Right hindlimb (tissue), 1 donor: ENCODE results near the gene SWSAP1.
A peak's percentile ranks its signal among the peaks of the same experiment; 100 is the strongest.

Experiments
- DNase-seq: peaks from one replicate; pipeline ENCODE4 v3.0.0-alpha.2; 2018

SWSAP1 gene

DNA sequence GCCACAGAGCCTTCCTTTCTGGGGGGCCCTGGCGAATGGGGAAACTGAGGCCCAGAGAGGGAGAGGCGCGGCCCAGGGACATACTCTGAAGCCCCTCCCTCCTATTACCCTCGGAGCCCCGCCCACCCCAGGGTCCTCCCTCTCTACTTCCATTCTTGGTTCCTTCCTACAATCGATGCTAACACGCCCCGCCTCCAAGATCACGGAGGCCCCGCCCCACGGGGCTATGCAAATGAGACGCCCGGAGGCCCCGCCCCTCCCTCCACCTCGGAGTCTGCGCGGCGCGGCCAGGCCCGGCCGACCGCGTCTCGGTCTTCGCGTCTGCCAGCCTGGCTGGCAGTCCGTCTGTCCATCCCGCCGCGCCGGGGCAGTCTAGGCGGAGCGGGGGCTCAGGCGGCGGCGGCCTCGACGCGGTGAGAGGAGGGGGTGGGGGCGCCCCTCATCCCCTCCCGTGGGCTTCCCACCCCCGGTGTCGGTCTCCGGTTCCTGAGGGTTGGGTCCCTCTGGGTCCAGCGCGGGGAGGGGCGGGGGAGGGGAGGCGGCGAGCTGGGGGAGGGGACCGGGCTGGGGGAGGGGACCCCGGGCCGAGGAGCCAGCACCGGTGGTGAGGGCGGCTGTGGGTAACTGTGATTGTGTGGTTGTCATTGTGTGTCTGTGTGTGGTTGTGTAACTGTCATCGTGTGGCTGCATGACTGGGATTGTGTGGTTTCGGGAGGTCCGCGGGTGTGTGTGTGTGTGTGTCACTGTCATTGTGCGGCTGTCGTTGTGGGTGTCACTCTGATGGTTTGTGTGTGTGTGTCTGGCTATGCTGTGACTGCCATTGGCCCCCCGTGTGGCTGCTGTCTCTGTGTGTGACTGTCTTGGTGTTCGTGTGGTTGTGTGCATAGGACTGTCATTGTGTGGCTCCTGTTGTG, 19.0 kb upstream of the SWSAP1 start, which contains the start of gene PLPPR2:
Gene PLPPR2 (plus strand): TSS at position 273 of the 914 bp plus-strand sequence. CDS start 2,242 bp downstream, outside the sequence.
- peak; percentile 93 for DNase-seq

DNA sequence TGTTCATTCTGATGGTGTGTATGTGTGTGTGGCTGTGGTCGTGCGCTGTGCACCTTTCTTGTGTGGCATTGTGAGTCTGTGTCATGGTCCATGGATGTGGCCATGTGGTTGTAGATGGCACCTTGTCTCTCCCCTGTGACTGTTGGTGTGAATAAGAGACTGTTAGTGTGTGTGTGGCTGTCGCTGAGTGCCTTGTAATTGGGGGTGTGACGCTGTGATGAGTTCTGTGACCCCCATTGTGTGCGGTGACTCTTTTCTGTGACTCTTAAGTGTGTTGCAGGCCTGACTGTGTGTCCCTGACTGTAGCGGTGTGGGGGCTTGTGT, 18.4 kb upstream of the SWSAP1 start:
- DNase-seq = no peak

DNA sequence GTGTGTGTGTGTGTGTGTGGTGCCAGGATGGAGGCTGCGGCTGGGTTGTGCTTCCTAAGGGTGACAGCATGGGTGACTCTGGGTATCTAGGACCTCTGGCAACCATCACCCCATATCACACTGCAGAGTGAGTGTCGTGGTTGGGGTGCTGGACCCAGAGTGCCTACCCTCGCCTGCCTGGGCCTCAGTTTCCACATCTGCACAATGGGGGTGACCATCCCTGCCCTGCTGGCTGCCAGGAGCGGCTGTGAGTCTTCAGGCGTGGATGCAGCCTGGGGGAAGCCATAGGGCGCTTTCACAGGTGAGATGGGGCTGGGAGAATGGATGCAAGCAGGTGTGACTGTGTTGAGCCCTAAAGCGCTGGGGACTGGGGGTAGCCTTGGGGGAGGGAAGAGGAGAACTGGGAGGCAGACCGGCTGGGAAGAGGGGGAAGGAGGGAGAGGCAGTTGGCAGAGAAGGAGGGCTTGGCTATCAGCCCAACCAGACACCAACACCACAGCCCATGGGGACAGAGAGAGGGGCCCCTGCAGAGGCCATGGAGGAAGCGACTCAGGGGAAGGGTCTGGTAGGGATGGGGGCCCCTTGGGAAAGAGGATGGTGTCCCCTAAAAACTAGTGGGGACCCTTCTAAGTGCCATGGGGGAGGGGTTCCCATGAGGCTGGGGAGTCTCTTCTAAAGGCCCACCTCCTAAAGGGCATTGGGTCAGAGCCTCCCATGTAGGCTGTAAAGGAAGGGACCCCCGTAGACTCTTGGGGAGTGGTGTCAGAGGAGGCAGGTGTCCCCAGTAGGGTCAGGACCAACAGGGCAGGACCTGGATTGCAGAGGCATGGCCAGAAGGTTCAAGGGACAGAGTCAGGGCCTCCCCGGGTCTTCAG, 17.6 kb upstream of the SWSAP1 start:
- peak; percentile 19 for DNase-seq

DNA sequence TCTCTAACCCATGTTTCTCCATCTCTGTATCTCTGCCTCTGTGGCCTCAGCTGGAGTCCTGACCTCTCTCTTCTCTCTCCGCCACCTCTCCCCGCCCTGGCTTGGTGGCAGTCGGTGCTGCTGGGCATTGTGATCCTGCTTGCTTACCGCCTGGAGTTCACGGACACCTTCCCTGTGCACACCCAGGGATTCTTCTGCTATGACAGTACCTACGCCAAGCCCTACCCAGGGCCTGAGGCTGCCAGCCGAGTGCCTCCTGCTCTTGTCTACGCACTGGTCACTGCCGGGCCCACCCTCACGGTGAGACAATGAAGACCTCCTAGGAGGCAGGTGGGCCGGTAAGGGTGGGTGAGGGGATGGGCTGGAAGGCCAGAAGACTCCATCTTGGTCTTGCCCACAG, 15.0 kb upstream of the SWSAP1 start:
- DNase-seq = no peak

DNA sequence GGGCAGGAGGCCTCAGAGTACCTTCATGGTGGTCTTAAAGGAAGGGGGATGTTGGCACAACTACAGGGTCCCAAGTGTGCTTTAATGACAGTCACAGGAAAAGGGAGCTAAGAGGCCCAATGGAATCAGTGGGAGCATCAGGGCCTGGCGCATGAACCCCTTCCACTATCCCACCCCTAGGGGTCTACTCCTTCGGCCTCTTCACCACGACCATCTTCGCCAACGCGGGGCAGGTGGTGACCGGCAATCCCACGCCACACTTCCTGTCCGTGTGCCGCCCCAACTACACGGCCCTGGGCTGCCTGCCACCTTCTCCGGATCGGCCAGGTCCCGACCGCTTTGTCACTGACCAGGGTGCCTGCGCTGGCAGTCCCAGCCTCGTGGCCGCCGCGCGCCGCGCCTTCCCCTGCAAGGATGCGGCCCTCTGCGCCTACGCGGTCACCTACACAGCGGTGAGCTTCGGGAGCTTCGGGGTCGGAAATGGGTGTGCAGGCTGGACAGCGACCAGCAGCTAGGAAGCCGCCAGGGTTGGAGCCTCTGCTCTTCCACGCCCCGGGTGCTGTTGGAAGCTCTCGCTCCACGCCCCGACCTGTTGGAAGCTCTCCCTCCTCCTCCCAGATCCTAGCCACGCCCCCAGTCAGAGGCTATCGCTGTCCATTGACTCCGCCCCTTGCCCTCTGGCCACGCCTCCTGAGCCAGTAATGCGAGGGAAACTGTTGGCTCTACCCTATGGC, 13.3 kb upstream of the SWSAP1 start:
- DNase-seq = peak; percentile 48

DNA sequence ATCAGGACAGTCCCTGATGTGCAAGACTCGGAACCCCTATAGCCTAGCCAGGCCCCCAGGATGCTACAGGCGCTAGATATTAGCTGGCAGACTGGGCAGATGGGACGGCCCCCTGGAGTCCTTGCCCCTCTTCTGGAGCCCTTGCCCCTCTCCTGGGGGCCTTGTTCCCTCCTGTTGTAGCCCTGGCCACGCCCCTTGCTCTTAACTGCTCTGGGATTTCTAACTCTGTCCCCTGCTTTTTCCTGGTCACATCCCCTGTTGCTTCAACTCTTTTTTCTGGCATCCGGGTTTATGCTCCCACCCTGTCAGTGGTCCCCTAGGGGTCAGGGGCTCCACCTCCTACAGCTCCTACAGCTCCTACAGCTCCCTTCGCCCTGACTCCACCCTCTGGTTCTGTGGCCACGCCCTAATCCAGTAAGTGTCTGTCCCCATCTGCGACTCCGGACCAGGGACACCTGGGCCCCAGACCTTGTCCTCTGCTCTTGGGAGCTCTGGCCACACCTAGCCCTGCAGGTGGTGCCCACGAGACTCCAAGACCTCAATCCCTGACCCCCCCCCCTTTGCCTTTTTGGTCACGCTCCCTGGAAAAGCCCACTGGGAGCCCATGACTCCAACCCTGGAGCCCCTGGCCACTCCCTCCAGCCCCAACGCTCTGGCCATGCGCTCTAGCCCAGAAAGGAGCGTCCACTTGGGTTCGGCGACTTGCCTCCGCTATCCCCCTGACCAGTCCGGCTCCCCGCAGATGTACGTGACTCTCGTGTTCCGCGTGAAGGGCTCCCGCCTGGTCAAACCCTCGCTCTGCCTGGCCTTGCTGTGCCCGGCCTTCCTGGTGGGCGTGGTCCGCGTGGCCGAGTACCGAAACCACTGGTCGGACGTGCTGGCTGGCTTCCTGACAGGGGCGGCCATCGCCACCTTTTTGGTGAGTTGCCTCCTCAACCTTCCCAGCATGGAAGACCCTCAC, 12.4 kb upstream of the SWSAP1 start:
- DNase-seq = no peak

DNA sequence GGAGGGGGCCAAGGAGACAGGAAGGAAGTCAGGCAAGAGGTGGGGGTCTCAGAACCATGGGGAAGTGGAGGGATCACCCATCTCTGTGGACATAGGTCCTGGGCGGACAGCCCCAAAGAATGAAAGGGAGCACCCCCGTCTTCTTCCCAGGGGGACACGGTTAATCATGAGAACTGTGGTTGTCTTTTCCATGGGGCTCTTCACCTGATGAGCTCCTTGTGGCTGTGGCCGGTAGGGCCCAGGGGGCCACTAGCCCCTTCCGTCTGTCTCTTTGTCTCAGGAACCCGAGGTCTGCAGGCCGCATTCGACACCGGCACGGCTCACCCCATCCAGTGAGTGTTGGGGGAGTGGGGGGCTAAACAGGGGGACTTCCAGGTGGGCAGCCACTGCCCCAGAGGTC, 10.6 kb upstream of the SWSAP1 start:
- DNase-seq = no peak

DNA sequence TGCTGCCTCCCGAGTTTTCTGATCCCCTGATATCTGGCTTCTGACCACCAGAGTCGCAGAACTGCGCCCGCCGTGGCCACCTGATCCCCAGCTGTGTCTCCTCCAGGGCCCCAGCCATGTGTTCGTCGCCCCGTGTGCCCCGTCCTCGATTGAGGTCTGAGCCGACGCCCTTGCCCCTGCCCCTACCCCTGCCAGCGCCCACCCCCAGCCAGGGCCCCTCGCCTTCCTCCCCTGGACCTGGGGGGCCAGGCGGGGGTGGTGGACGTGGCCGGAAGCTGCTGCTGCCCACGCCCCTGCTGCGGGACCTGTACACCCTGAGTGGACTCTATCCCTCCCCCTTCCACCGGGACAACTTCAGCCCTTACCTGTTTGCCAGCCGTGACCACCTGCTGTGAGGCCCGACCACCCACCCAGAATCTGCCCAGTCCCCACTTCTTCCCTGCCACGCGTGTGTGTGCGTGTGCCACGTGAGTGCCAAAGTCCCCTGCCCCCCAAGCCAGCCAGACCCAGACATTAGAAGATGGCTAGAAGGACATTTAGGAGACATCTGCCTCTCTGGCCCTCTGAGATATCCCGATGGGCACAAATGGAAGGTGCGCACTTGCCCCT, 10.1 kb upstream of the SWSAP1 start:
- no peak for DNase-seq

DNA sequence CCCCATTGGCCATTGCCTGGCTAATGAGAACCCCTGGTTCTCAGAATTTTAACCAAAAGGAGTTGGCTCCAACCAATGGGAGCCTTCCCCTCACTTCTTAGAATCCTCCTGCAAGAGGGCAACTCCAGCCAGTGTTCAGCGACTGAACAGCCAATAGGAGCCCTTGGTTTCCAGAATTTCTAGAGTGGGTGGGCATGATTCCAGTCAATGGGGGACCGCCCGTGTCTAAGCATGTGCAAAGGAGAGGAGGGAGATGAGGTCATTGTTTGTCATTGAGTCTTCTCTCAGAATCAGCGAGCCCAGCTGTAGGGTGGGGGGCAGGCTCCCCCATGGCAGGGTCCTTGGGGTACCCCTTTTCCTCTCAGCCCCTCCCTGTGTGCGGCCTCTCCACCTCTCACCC, 9.5 kb upstream of the SWSAP1 start:
- DNase-seq = no peak

DNA sequence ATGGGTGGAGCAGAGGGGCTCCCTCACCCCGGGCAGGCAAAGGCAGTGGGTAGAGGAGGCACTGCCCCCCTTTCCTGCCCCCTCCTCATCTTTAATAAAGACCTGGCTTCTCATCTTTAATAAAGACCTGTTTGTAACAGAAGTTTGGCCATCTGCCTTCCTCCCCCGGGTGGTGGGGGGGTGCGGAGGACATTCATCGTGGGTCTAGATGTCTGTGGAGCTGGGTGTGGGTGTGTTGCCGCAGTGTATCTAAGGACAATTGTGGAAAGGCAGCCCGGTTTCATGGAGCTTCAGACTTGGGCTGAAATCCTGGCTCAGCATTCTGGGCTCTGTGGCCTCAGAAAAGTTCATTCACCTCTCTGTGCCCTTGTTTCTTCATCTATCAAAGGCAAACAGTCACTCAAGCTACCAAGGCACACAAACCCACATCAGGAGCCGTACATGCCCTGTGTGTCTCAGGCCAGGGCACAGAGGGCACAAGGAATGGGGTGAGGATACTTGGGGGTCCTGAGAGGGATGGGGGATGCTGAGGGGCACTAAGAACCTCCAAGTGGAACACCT, 8.8 kb upstream of the SWSAP1 start:
- DNase-seq = no peak

DNA sequence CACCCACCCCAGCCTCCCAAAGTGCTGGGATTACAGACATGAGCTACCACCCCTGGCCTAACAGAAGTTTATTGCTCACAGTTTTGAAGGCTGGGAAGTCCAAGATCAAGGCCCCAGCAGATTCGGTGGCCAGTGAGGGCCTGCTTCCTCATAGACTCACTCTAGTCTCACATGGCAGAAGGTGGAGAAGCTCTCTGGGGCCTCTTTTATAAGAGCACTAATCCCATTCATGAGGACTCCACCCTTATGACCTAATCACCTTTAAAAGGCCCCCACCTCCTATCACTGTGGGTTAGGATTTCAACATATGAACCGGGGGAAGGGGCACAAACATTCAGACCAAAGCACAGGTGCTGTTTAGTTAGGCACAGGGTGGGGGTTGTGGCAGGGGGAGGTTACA, 6.9 kb upstream of the SWSAP1 start:
- DNase-seq = no peak

DNA sequence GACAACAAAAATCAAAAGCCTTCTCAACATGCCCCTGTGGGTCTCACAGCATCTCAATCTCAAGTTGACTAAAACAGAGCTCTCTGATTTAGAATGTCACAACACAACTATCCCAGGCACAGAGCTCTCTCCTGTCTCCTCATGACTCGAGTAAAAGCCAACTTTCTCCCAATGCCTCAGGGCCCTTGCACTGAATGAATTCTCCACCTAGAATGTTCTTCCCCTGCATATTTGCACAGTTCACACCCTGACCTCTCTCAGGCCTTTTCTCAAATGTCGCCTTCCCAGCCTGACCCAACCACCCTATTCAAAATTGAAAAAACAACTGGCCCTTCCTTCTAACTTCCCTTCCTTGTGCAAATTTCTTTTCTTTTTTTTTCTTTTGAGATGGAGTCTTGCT, 3.7 kb upstream of the SWSAP1 start:
- no peak for DNase-seq

DNA sequence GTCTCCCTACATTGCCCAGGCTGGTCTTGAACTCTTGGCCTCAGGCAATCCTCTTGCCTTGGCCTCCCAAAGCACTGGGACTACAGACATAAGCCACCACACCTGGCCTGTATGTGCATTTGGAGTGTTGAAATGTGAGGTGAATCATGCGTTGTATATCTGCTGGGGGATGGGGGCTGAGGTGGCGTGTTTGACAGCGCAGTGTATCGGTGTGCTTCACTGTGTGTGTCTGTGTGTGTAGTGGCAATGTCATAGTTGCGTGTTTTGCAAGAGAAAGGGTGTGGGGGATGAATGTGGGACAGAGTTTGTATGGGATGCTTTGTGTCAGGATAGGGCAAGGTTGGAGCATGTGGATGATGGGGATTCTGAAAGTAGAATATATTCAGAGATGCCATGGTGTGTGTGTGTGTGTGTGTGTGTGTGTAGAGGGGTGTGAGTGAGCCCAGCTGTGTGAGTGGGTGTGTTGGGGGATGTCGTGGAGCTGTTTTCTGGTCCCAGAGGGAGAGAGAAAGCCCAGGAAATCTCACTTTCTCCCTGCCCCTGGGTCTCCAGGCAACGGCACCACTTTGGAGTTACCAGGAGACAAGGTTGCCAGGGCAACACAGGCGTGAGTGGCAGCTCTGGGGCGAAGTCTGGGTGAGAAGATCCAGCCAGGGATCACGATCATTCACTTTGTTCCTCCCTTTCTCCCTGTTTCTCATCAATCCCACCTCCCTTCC, 1.1 kb upstream of the SWSAP1 start:
- no peak for DNase-seq

DNA sequence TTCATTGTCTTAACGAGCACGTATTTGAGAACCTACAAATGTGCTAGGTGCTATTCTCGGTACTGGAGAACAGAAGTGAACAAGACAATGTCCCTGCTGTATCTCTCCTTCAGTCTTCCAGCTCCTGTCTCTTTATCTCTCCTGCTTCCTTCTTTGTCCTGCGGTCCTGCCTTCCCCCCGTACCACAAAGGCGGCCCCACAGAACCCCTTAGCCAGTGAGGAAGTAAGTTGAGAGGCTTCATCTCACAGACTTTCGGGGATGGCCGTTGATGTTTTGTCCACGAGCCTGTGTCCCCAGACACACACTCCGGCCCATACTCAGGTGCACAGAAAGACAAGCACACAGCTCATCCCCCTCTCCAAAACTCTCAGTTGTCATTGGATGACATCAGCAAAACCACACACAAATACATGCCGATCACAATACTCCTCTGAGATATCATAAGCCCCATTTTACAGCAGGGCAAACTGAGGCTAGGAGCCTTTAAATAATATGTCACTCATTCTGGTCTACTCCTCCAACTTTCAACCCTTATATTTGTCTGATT, 507 bp upstream of the SWSAP1 start:
- no peak for DNase-seq

DNA sequence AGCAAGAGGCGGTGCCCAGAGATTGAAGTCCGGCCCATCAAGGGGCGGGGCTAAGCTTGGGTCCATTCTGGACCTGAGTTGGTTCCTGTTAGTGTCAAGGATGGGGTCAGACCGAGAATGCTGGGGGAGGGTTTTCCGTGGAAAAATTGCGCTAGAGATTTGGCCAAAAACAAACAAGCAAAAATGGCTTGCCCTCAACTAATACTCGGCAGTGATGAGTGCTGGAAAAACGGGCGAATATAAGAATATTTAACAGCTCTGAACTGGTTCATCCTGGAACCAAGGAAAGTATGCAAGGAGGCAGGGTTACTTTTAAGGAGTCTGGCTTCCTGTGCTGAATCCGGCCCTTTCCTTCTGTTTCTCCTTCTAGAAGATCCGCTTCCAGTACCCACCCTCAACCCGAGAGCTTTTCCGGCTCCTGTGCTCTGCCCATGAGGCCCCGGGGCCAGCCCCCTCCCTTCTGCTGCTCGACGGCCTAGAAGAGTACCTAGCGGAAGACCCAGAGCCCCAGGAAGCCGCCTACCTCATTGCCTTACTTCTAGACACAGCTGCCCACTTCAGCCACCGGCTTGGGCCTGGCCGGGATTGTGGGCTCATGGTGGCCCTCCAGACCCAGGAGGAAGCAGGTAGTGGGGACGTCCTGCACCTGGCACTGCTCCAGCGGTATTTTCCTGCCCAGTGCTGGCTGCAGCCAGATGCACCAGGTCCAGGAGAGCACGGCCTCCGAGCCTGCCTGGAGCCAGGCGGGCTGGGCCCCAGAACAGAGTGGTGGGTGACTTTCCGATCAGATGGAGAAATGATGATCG, 880 bp downstream of the SWSAP1 start:
- peak; percentile 60 for DNase-seq

DNA sequence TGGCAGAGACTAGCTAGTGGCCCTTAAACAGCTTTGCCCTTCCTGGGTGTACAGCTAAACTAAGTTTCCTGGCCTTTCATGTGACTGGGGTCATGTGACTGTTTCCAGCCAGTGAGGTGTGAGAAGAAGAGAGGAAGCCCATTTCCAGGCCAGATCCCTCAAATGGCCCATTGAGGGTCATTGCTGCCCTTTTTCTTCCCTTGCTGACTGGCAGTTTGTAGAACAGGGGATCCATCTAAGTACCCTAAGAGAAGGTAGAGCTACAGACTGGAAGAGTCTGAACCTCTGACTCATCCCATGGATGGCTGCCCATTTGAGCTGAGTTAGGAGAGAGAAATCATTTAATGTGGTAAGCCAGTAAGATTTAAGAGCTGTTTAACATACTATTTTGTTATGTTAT, 2.8 kb downstream of the SWSAP1 start:
- no peak for DNase-seq

DNA sequence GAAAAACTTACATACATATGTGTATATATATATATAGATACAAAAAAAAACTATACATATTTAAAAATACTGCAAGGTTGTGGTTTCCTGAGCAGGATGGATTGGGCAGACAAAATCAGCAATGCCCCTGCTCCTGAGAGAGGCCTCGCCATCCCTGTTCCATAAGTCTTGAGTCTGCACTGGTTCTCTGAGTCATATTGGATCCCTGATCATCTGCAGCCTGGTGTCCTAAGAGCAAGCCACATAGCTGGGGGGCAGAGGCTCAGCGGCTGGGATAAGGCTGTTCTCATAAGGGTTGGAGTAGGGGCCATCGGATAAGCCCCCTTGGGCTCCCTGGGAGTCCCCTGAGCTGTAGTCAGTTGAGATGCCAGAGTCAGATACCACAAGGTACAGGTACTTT, 3.3 kb downstream of the SWSAP1 start:
- no peak for DNase-seq

DNA sequence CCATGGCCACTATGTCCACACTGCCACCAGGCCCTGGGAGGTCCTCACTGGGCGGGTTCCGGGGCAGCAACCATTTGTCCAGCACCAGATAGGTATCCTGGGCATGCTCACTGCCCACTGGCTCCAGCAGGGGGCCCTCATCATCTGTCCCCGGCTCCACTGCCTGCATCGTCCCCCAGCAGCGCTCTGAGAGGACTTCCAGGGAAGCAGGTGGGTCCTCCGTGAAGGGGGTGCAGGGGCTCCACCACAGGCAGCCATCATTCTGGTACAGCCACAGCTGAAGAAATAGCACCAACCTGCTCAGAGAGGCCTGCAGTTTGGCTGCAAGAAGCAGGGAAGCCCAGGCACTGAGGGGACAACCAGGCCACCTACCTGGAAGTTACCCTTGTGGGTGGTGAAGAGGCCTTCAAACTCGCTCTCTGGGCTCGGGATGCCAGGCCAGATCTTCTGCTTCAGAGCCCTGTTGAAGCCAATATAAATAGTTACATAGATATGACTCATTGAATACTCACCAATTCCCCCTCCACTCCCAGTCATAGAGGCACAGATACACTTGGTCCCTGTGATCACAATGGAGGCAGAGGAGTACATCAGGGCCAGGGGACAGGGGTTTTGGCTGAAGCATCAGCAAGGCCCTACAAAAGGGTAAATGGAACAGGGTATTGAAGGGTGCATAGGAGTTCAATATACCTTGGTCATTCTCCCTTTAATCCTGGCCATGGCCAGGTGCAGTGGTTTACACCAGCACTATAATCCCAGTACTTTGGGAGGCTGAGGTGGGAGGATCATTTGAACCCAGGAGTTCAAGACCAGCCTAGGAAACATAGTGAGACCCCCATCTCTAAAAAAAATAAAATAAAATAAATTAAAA, 4.1 kb downstream of the SWSAP1 start:
- DNase-seq = no peak
